Activated CD4-positive, alpha-beta T cell treated with anti-CD3 and anti-CD28 coated beads, Interleukin-2, amount 10 ng/mL, durations not matched to agents 7 days and 5 days (primary cell): ENCODE results near the gene GJC2. TPM values are rescaled to one million over a fixed set of nuclear protein-coding genes. Genes with fewer than 3 reads are reported as not detected.

Experiments used
- CTCF ChIA-PET: fragments of 350-600 bp; sonication (Branson Sonifier 250); formaldehyde crosslinking; loops from one replicate; lab custom pipeline; 2021; ENCODE audit warnings: antibody characterized with exemption; lab: Charles Lee
- POLR2A ChIA-PET: fragments of 350-600 bp; sonication (Branson Sonifier 250); formaldehyde crosslinking; loops from one replicate; lab custom pipeline; 2021; ENCODE audit warnings: antibody characterized with exemption; lab: Charles Lee
- DNase-seq: peaks from one replicate; pipeline ENCODE4 v3.0.0-alpha.2; 2020
- H3K27ac Mint-ChIP-seq: one replicate; pipeline ENCODE4 v1.8.0; 2021; ENCODE audit warnings: mild to moderate bottlenecking, moderate library complexity, mixed read lengths
- H3K27me3 Mint-ChIP-seq: one replicate; pipeline ENCODE4 v1.8.0; 2021; ENCODE audit warnings: mixed read lengths
- H3K36me3 Mint-ChIP-seq: one replicate; pipeline ENCODE4 v1.8.0; 2021; ENCODE audit warnings: low read depth, mixed read lengths
- H3K4me1 Mint-ChIP-seq: one replicate; pipeline ENCODE4 v1.8.0; 2021; ENCODE audit warnings: mixed read lengths
- H3K4me3 Mint-ChIP-seq: one replicate; pipeline ENCODE4 v1.8.0; 2021; ENCODE audit warnings: mild to moderate bottlenecking, moderate library complexity, mixed read lengths
- H3K9me3 Mint-ChIP-seq: one replicate; pipeline ENCODE4 v1.8.0; 2021; ENCODE audit warnings: mixed read lengths
- total RNA-seq, 2 experiments: library from RNA; stranded (reverse); gene quantifications; one replicate each; pipeline ENCODE4 v1.2.3, GENCODE V29; 2021

Gene GJC2
- total RNA-seq, 2 experiments from 2014 or later = 0.40 to 0.62 TPM

GRCh38 chr1:228120857-228121489 is 28.8 kb upstream of the GJC2 start:
- H3K27ac Mint-ChIP-seq = peak overlapping the region; percentile 41
- ChIA-PET POLR2A (interaction anchor here (0.6 kb wide), 1 partner anchor 17 kb away, joined by 3 read pairs; no protein-coding TSS in a partner anchor), CTCF (interaction anchor here (1.2 to 3.5 kb wide), 3 partner anchors 10 to 45 kb away, joined by 3 to 12 read pairs (median 9); partner anchors contain the start of gene IBA57)
- no peak overlapping the region for H3K4me3 Mint-ChIP-seq
- DNase-seq = no peak
- H3K9me3 Mint-ChIP-seq = peaks cover 14% of the 10 kb centered on the region
- H3K36me3 Mint-ChIP-seq = peaks cover 11% of the 10 kb centered on the region
- H3K4me1 Mint-ChIP-seq = peaks cover 11% of the 10 kb centered on the region
- no peaks in the 10 kb centered on the region for H3K27me3 Mint-ChIP-seq

GRCh38 chr1:228122921-228123441 is 26.7 kb upstream of the GJC2 start:
- H3K27me3 Mint-ChIP-seq = no peaks in the 10 kb centered on the region
- peaks cover 6% of the 10 kb centered on the region for H3K36me3 Mint-ChIP-seq
- H3K4me1 Mint-ChIP-seq = peaks cover 11% of the 10 kb centered on the region
- no peak overlapping the region for H3K4me3 Mint-ChIP-seq
- ChIA-PET CTCF (interaction anchor here (0.7 to 3.5 kb wide), 6 partner anchors 8 to 170 kb away, joined by 3 to 12 read pairs (median 4); partner anchors contain the start of gene IBA57), POLR2A (no interaction called here)
- H3K27ac Mint-ChIP-seq = no peak overlapping the region
- DNase-seq = no peak
- H3K9me3 Mint-ChIP-seq = peaks cover 9% of the 10 kb centered on the region

- Mint-ChIP-seq H3K36me3 (peaks cover 4% of the 10 kb centered on the region), H3K4me3 (no peak overlapping the region), H3K27me3 (no peaks in the 10 kb centered on the region), H3K27ac (no peak overlapping the region), H3K4me1 (peaks cover 11% of the 10 kb centered on the region), H3K9me3 (peaks cover 6% of the 10 kb centered on the region)
- ChIA-PET CTCF (interaction anchor here (0.7 to 3.5 kb wide), 5 partner anchors 9 to 170 kb away, joined by 3 to 12 read pairs (median 4); partner anchors contain the start of gene IBA57), POLR2A (no interaction called here)
- DNase-seq = no peak
Observed at GRCh38 chr1:228123505-228123904, 26.2 kb upstream of the GJC2 start.

- Mint-ChIP-seq H3K4me3 (no peak overlapping the region), H3K9me3 (no peaks in the 10 kb centered on the region), H3K27me3 (no peaks in the 10 kb centered on the region), H3K4me1 (peaks cover 11% of the 10 kb centered on the region), H3K27ac (no peak overlapping the region), H3K36me3 (peaks cover 2% of the 10 kb centered on the region)
- CTCF ChIA-PET = interaction anchor here (1.8 to 3.1 kb wide), 2 partner anchors 12 to 40 kb away, joined by 9 to 10 read pairs; partner anchors contain the start of gene IBA57
- no peak for DNase-seq
- POLR2A ChIA-PET = no interaction called here
Observed at GRCh38 chr1:228125185-228125584, 24.5 kb upstream of the GJC2 start.

GRCh38 chr1:228131766-228132165 is 18.0 kb upstream of the GJC2 start:
- no peak overlapping the region for H3K27ac Mint-ChIP-seq
- CTCF ChIA-PET = interaction anchor here (0.8 to 2.2 kb wide), 4 partner anchors 10 to 35 kb away, joined by 3 to 9 read pairs (median 6); no protein-coding TSS in a partner anchor
- H3K4me3 Mint-ChIP-seq = no peak overlapping the region
- H3K4me1 Mint-ChIP-seq = peaks cover 11% of the 10 kb centered on the region
- H3K27me3 Mint-ChIP-seq = peaks cover 21% of the 10 kb centered on the region
- DNase-seq = no peak
- POLR2A ChIA-PET = no interaction called here
- no peaks in the 10 kb centered on the region for H3K36me3 Mint-ChIP-seq
- H3K9me3 Mint-ChIP-seq = no peaks in the 10 kb centered on the region

GRCh38 chr1:228134591-228134990 is 15.1 kb upstream of the GJC2 start:
- Mint-ChIP-seq H3K27ac (no peak overlapping the region), H3K4me1 (peaks cover 19% of the 10 kb centered on the region), H3K4me3 (no peak overlapping the region), H3K9me3 (no peaks in the 10 kb centered on the region), H3K36me3 (no peaks in the 10 kb centered on the region), H3K27me3 (peaks cover 29% of the 10 kb centered on the region)
- no peak for DNase-seq
- ChIA-PET CTCF (interaction anchor here (1.3 to 1.9 kb wide), 3 partner anchors 8 to 32 kb away, joined by 3 to 7 read pairs (median 4); partner anchors contain the start of gene IBA57), POLR2A (interaction anchor here (0.5 kb wide), 1 partner anchor 61 kb away, joined by 3 read pairs; no protein-coding TSS in a partner anchor)

GRCh38 chr1:228136901-228137300 is 12.8 kb upstream of the GJC2 start:
- CTCF ChIA-PET = interaction anchor here (1.4 to 11.0 kb wide), 4 partner anchors 11 to 48 kb away, joined by 3 to 104 read pairs (median 8); partner anchors contain the start of gene IBA57
- H3K4me3 Mint-ChIP-seq = no peak overlapping the region
- H3K27me3 Mint-ChIP-seq = peaks cover 27% of the 10 kb centered on the region
- DNase-seq = no peak
- POLR2A ChIA-PET = no interaction called here
- no peak overlapping the region for H3K27ac Mint-ChIP-seq
- H3K4me1 Mint-ChIP-seq = peaks cover 17% of the 10 kb centered on the region
- H3K36me3 Mint-ChIP-seq = peaks cover 9% of the 10 kb centered on the region
- H3K9me3 Mint-ChIP-seq = no peaks in the 10 kb centered on the region

GRCh38 chr1:228139406-228139930 is 10.3 kb upstream of the GJC2 start:
- Mint-ChIP-seq H3K4me1 (peaks cover 41% of the 10 kb centered on the region), H3K27ac (peak overlapping the region; percentile 100), H3K36me3 (peaks cover 16% of the 10 kb centered on the region), H3K4me3 (peak overlapping the region; percentile 99), H3K9me3 (no peaks in the 10 kb centered on the region), H3K27me3 (peaks cover 27% of the 10 kb centered on the region)
- CTCF ChIA-PET = interaction anchor here (0.9 to 11.0 kb wide), 3 partner anchors 25 to 49 kb away, joined by 3 to 104 read pairs (median 3); partner anchors contain the start of genes IBA57 and MRPL55
- DNase-seq = no peak
- POLR2A ChIA-PET = no interaction called here

GRCh38 chr1:228139931-228140723 is 9.6 kb upstream of the GJC2 start, which contains the start of gene GUK1:
TSS of gene GUK1 (plus strand) at chr1:228140279. CDS start at chr1:228140303, 24 bp downstream.
- Mint-ChIP-seq H3K27me3 (peaks cover 21% of the 10 kb centered on the region), H3K9me3 (no peaks in the 10 kb centered on the region), H3K36me3 (peaks cover 16% of the 10 kb centered on the region), H3K4me3 (peak within 1 kb of the TSS; percentile 99), H3K4me1 (peaks cover 41% of the 10 kb centered on the region), H3K27ac (peak within 1 kb of the TSS; percentile 100)
- DNase-seq = peak; percentile 100
- ChIA-PET CTCF (interaction anchor here (0.6 to 11.0 kb wide), 4 partner anchors 25 to 317 kb away, joined by 3 to 104 read pairs (median 3); partner anchors contain the start of gene IBA57), POLR2A (no interaction called here)

- ChIA-PET POLR2A (no interaction called here), CTCF (interaction anchor here (0.6 to 11.0 kb wide), 4 partner anchors 24 to 317 kb away, joined by 3 to 104 read pairs (median 3); partner anchors contain the start of gene IBA57)
- H3K4me1 Mint-ChIP-seq = peaks cover 41% of the 10 kb centered on the region
- H3K36me3 Mint-ChIP-seq = peaks cover 16% of the 10 kb centered on the region
- no peak for DNase-seq
- H3K27me3 Mint-ChIP-seq = peaks cover 18% of the 10 kb centered on the region
- peak overlapping the region; percentile 99 for H3K4me3 Mint-ChIP-seq
- no peaks in the 10 kb centered on the region for H3K9me3 Mint-ChIP-seq
- peak overlapping the region; percentile 100 for H3K27ac Mint-ChIP-seq
Observed at GRCh38 chr1:228140724-228141225, 9.0 kb upstream of the GJC2 start.

- peaks cover 11% of the 10 kb centered on the region for H3K27me3 Mint-ChIP-seq
- H3K9me3 Mint-ChIP-seq = no peaks in the 10 kb centered on the region
- CTCF ChIA-PET = interaction anchor here (1.1 to 11.0 kb wide), 5 partner anchors 11 to 142 kb away, joined by 3 to 104 read pairs (median 5); partner anchors contain the start of gene IBA57
- DNase-seq = peak; percentile 51
- peak overlapping the region; percentile 99 for H3K4me3 Mint-ChIP-seq
- H3K4me1 Mint-ChIP-seq = peaks cover 41% of the 10 kb centered on the region
- POLR2A ChIA-PET = no interaction called here
- H3K27ac Mint-ChIP-seq = peak overlapping the region; percentile 100
- H3K36me3 Mint-ChIP-seq = peaks cover 16% of the 10 kb centered on the region
Observed at GRCh38 chr1:228141226-228142044, 8.3 kb upstream of the GJC2 start.
